Loucy (cell line): Measurements from ENCODE around the gene TJP3.

ENCODE experiments used
- H2AFZ ChIP-seq: fragments of 200-600 bp; sonication (generic); 2 replicates; pipeline ENCODE4 v1.6.0; 2016; ENCODE audit warnings: antibody characterized with exemption, mild to moderate bottlenecking, low read length, moderate library complexity
- H3F3A ChIP-seq: fragments of 200-600 bp; 2 replicates; pipeline ENCODE4 v1.6.0; 2016; ENCODE audit warnings: antibody characterized with exemption, low read depth, mild to moderate bottlenecking
- H3K27me3 ChIP-seq: fragments of 200-600 bp; sonication (generic); 2 replicates; pipeline ENCODE4 v1.6.1; 2014; ENCODE audit warnings: low read length, mild to moderate bottlenecking; ENCODE audit not compliant: insufficient read depth, poor library complexity, severe bottlenecking
- H3K36me3 ChIP-seq: fragments of 200-600 bp; sonication (generic); 2 replicates; pipeline ENCODE4 v1.6.1; 2016; ENCODE audit warnings: low read length; ENCODE audit not compliant: insufficient read depth
- H3K4me1 ChIP-seq: fragments of 200-600 bp; sonication (generic); 2 replicates; pipeline ENCODE4 v1.5.1; 2014; ENCODE audit warnings: low read length, mild to moderate bottlenecking; ENCODE audit not compliant: insufficient read depth, poor library complexity, severe bottlenecking
- H3K4me2 ChIP-seq: fragments of 200-600 bp; sonication (generic); 2 replicates; pipeline ENCODE4 v1.6.0; 2014; ENCODE audit warnings: antibody characterized with exemption, low read length, low read depth, mild to moderate bottlenecking; ENCODE audit not compliant: poor library complexity, severe bottlenecking
- H3K4me3 ChIP-seq: fragments of 200-600 bp; sonication (generic); 2 replicates; pipeline ENCODE4 v1.5.1; 2014; ENCODE audit warnings: low read length, mild to moderate bottlenecking, mixed read lengths; ENCODE audit not compliant: poor library complexity, severe bottlenecking
- H3K79me2 ChIP-seq: fragments of 200-600 bp; sonication (generic); 2 replicates; pipeline ENCODE4 v1.6.1; 2014; ENCODE audit warnings: low read length; ENCODE audit not compliant: insufficient read depth
- H3K9ac ChIP-seq: fragments of 200-600 bp; sonication (generic); 2 replicates; pipeline ENCODE4 v1.6.0; 2014; ENCODE audit warnings: mild to moderate bottlenecking, low read depth, low read length, moderate library complexity; ENCODE audit not compliant: poor library complexity, severe bottlenecking
- H3K9me2 ChIP-seq: fragments of 200-600 bp; sonication (generic); replicated peaks from 2 replicates; pipeline ENCODE4 v1.6.1; 2016; ENCODE audit warnings: low read depth, low read length, mixed read lengths
- H3K9me3 ChIP-seq: fragments of 200-600 bp; sonication (generic); 2 replicates; pipeline ENCODE4 v1.6.1; 2014; ENCODE audit warnings: mild to moderate bottlenecking, antibody characterized with exemption, low read length, low read depth; ENCODE audit not compliant: insufficient read depth
- H4K20me1 ChIP-seq: fragments of 200-600 bp; sonication (generic); 2 replicates; pipeline ENCODE4 v1.6.0; 2014; ENCODE audit warnings: antibody characterized with exemption, low read length, mild to moderate bottlenecking; ENCODE audit not compliant: insufficient read depth, poor library complexity, severe bottlenecking
- CTCF ChIP-seq: fragments of 200-600 bp; sonication (generic); conservative IDR thresholded peaks from 2 replicates; pipeline ENCODE4 v1.5.1; 2014; ENCODE audit warnings: mild to moderate bottlenecking, antibody characterized with exemption, low read length
- EZH2phosphoT487 ChIP-seq: fragments of 200-600 bp; IDR thresholded peaks from 2 replicates; pipeline ENCODE4 v1.6.1; 2018; ENCODE audit warnings: antibody characterized with exemption, mild to moderate bottlenecking, moderate library complexity, borderline replicate concordance

Gene TJP3

GRCh38 chr19:3721887-3722442, 13.8 kb downstream of the TJP3 start:
- no peak for TF ChIP-seq CTCF
- H3K4me3 ChIP-seq = peak overlapping the region; percentile 75
- no peaks in the 10 kb centered on the region for H3K79me2 ChIP-seq
- H3K9ac ChIP-seq = peak overlapping the region; percentile 56
- no peaks in the 10 kb centered on the region for H3K9me2 ChIP-seq
- peak overlapping the region; percentile 72; the same call in 1 of the 2 replicates for H2AFZ ChIP-seq
- H3F3A ChIP-seq = no peaks in the 10 kb centered on the region
- H3K4me1 ChIP-seq = peaks cover 9% of the 10 kb centered on the region
- no peaks in the 10 kb centered on the region for H3K9me3 ChIP-seq
- no peaks in the 10 kb centered on the region for H3K27me3 ChIP-seq
- peak overlapping the region; percentile 82 for H3K4me2 ChIP-seq
- no peaks in the 10 kb centered on the region for H4K20me1 ChIP-seq
- no peaks in the 10 kb centered on the region for H3K36me3 ChIP-seq

- peaks cover 9% of the 10 kb centered on the region for H3K4me1 ChIP-seq
- H4K20me1 ChIP-seq = no peaks in the 10 kb centered on the region
- H3K79me2 ChIP-seq = no peaks in the 10 kb centered on the region
- H3K9ac ChIP-seq = peak overlapping the region; percentile 56
- H3K9me3 ChIP-seq = no peaks in the 10 kb centered on the region
- no peaks in the 10 kb centered on the region for H3K9me2 ChIP-seq
- H2AFZ ChIP-seq = no peak overlapping the region
- peak overlapping the region; percentile 75 for H3K4me3 ChIP-seq
- peak overlapping the region; percentile 82 for H3K4me2 ChIP-seq
- no peaks in the 10 kb centered on the region for H3K27me3 ChIP-seq
- H3F3A ChIP-seq = no peaks in the 10 kb centered on the region
- no peak for TF ChIP-seq CTCF
- no peak for TF ChIP-seq EZH2phosphoT487
- H3K36me3 ChIP-seq = no peaks in the 10 kb centered on the region
Observed at GRCh38 chr19:3722443-3723109, 14.4 kb downstream of the TJP3 start.

- Histone ChIP-seq H3K36me3 (no peaks in the 10 kb centered on the region), H4K20me1 (no peaks in the 10 kb centered on the region), H3F3A (no peaks in the 10 kb centered on the region), H3K4me2 (no peak overlapping the region), H3K9me2 (no peaks in the 10 kb centered on the region), H2AFZ (no peak overlapping the region), H3K9ac (no peak overlapping the region), H3K9me3 (no peaks in the 10 kb centered on the region), H3K79me2 (no peaks in the 10 kb centered on the region), H3K4me1 (peaks cover 9% of the 10 kb centered on the region), H3K4me3 (no peak overlapping the region), H3K27me3 (no peaks in the 10 kb centered on the region)
- TF ChIP-seq CTCF = no peak
- no peak for TF ChIP-seq EZH2phosphoT487
Observed at GRCh38 chr19:3723110-3723488, 14.9 kb downstream of the TJP3 start.
